Mesenteric fat pad (tissue), 1 donor: ENCODE measurements around the gene WHRN. TPM values are rescaled to one million over a fixed set of nuclear protein-coding genes. Genes with fewer than 3 reads are reported as not detected.

ENCODE experiments used
- DNase-seq: peaks from one replicate; pipeline ENCODE4 v3.0.0-alpha.2; 2020; ENCODE audit warnings: low spot score
- total RNA-seq: library from RNA; stranded (reverse); fragmentation: NEBNext Ultra II Directional; extraction: Animal tissue kit (Norgen Biotek cat#: 25700); gene quantifications from one replicate; pipeline ENCODE4 v1.2.1, GENCODE V29; 2021
- donor health status: DM: yes; HTN: yes; CAD: no.

The WHRN gene
- total RNA-seq, 1 donor from 2014 or later = 5.5 TPM

DNA sequence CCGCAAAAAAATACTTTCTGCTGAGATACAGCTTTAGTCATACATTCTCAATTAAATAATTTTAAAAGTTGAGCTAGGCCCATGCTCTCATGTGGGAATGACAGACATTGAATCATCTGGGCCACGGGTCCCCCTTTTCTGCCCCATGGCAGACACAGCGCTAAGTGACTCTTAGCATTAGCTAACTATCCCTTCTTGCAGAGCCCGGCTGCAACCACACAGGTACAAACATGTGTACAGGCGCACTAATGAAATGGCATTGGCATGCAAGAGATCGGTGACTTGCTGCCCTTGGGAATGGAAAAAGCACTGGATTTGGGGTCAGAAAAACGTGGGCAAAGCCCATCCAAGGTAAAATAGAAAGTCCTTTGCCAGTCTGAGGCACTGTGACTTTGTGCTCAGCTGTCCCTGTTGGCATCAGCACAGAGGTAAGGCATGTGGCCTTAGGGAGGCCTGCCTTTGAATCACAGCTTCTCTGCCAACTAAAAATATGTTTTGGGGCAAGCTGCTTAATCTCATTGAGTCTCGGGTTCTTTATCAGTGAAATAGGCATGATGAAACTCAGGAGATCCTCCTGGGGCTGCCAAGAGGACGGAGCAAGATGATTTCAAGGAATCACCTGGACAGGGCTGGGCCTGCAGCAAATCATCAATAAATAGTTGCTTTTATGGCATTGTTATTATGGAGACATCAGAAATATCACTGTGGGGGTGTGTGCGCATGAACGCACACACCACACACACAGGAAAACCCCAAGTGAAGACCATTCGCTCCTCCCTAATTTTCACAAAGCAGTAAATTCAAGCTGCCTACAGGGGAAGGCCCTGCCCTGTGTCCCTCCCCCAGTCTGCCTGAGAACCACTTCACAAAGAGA is 54.2 kb downstream of the WHRN start:
- DNase-seq = no peak

DNA sequence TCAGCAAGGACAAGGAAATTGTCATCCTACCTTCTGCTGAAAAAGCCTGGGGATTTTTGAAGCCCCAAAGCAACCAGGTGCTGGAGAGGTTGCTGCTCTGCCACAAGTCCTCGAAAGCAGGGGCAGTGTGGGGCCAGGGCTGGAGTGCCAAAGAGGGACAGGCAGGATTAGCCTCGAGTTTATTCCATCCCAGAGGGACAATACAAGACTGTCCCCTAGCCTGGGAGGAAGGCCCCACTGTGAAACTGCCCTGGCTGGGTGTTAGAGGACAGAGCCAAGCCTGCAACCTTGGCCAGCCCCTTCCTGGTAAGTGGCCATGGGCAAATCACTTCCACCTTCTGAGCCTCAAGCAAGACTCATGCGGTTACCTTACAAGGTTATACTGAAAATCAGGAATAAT is 55.1 kb downstream of the WHRN start:
- DNase-seq = no peak

GRCh38 chr9:114449236-114449635 is 56.0 kb downstream of the WHRN start:
- no peak for DNase-seq

DNA sequence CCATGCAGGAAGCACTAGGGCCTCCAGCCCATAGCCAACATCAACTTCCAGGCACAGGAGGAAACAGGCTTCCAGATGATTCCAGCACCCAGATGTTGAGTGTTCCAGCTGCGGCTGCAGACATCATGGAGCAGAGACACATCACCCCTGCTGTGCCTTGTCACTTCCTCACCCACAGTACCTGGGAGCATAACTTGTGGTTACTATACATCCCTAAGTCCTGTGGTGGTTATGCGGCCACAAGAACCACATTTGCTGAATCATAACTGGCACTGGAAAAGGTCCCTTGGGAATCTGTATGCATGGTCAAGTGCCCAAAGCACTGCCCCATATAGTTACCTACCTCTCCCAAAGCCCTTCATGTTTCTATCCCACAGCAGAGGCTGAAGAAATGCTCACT is 56.6 kb downstream of the WHRN start:
- DNase-seq = no peak

GRCh38 chr9:114446672-114447450 is 58.4 kb downstream of the WHRN start:
- no peak for DNase-seq

GRCh38 chr9:114446036-114446435 is 59.2 kb downstream of the WHRN start:
- no peak for DNase-seq

DNA sequence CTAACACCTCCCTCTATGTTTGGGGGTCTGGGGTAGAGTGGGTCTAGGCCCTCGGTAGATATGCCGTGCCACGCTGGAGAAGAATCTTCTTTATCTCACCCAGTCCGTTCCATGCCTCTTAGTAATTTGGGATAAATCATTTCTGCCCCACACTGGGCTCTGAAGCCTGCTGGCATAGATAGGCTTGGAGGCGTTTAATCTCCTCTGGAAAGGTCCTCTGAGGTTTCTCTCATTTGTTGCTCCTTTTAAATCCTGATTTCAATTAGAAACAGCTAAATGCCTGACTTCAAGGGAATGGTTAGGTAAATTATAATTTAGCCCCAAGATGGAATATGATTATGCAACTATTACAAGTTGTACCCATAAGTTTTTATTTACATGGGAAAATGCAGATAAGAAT is 59.7 kb downstream of the WHRN start:
- no peak for DNase-seq

- DNase-seq = no peak
Observed at GRCh38 chr9:114442022-114442421, 63.3 kb downstream of the WHRN start.

- DNase-seq = no peak
Observed at GRCh38 chr9:114437401-114437893, 67.8 kb downstream of the WHRN start.

GRCh38 chr9:114434878-114435311 is 70.4 kb downstream of the WHRN start:
- DNase-seq = peak; percentile 12

DNA sequence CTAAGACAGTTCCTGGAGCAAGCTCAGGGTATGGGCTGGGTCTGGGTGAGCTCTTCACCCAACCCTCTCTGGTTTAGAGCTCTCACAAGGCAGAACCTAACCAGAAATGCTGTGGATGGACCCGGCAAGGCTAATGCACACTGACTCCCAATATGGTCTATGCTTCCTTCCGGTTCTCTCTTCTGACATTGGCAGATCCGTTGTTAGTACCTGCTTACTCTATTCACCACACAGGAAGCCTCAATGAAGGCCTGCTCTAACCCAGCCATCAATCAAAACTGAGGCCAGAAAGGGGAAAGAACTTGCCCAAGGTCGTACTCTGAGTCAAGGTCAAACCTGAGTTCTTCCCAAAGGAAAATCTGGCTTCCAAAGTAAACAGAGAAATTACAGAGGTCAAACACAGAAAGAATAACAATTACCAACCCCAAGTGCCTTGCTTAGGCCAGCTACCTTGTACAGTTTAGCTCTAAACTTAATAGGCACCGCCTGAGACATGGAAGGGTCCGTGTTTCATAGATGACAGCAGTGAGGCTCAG is 71.5 kb downstream of the WHRN start:
- DNase-seq = no peak

GRCh38 chr9:114433086-114433485 is 72.2 kb downstream of the WHRN start:
- DNase-seq = peak; percentile 55

DNA sequence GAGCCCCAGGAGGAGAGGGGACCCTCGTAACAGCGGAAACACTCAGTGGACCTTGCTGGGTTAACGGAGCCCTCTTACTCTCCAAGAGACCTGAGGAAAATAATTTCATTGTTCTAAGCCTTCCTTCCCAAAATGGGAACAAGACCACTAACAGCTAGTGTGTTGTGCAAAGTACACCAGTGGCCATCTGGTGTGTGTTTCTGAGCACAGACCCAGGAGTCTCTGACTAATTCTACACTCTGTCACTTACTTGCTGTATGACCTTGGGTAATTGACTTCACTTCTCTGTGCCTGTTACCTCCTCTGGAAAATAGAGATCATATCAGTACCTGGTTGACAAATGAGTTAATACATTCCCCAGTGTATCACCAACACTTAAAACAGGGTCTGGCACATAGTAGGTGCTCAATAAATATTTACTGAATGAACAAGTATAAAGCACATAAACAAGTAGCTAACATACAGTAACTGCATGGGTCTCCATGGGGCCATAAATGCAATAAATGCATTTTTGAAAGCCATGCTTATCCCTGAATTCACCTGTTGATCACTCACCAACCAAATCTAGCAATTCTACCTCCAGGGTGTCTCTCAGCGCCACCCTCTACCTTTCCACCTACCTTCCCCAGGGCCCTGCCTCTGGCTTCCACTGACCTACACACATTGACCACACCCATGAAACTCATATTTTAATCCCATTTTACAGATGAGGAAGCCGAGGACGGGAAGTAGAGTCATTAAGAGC is 72.8 kb downstream of the WHRN start:
- no peak for DNase-seq

DNA sequence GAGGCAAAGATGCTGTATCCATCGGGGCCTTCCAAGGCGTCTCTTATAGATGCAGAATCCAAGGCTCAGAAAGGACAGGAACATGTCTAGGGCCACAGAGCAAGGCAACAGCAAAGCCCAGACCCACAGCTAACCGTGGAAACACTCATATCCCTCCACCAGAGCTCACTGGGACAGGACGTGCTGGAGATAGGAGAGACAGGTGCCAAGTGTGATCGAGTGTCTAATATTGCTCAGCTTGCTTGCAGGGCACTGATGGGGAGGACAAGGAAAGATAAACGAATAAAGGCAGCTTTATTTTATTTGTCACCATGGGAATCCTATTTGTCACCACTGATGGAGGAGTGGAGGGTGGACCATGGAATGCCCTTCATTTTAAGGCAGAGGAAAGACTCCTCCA is 73.5 kb downstream of the WHRN start:
- peak; percentile 41 for DNase-seq

DNA sequence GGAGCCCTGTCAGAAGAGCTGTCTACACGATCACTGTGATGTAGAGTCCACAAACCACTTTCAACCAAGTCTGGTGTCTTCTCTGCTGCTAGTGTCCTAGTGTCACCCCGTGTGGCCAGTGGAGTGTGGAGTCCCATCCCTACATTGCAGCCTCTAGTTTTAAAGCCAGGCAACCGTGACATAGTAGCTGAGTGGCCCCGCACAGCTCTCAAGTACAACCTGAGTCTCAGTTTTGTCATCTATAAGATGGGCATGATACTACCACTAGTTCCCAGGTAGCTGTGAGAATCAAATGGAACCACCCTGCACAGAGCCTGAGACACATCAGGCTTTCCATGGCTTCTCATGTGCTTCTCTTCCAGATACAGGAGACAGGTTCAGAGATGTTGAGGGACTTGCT is 74.3 kb downstream of the WHRN start:
- DNase-seq = no peak

GRCh38 chr9:114430457-114430856 is 74.8 kb downstream of the WHRN start:
- peak; percentile 55 for DNase-seq

DNA sequence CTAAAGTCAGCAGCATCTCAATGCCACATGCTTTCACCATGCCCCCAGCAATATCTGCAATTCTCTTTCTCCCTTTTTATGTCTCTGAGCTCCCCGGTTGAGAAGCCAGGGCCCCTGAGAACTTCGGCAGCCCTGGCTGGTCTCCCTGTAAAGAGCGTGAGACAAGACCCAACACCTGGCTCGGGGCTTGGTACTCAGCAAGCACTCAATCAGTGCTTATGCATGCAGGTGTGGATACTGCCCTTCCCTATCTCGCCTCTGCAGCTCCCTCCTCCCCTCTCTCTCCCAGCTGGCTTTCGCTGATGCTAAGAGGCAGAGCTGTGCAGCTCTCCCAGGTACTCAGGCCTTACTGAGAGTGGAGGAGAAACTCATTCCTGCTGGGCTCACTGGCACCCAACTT is 75.8 kb downstream of the WHRN start:
- no peak for DNase-seq

DNA sequence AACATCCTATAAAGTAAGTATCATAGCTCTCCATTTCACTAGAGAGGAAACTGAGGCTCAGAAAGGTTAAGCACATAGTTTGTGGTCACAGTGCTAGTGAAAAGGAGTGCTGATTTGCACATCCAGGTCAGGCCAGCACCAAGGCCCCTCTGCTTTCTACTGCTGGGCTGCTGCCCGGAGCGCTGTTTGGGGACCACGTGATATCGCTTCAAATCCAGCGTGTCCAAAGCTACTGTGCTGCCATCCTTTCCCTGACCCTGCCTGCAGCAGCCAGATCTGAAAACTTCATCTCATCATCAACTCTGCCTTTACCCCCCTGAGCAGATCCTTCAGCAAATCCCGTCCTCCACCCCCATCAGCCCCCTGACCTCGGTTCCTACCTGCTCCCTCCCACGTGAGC is 76.8 kb downstream of the WHRN start:
- no peak for DNase-seq

DNA sequence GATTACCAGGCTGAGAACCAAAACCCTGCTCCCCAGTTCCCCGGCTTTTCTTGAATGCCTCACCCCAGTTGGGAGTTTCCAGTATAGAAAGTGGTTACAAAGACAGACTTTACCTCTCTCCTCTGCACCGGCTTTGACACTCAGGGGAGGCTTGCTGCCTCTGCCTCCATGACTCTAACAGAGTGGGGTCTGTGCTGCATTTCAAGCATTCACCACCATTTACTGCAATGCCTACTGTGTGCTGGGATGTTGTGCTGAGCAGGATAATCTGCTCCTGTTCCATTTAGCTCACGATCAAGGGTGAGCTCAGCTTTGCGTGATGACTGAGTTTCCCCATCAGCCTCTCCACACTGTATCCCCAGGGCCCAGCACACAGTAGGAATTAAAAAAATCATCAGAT is 77.6 kb downstream of the WHRN start:
- DNase-seq = no peak

DNA sequence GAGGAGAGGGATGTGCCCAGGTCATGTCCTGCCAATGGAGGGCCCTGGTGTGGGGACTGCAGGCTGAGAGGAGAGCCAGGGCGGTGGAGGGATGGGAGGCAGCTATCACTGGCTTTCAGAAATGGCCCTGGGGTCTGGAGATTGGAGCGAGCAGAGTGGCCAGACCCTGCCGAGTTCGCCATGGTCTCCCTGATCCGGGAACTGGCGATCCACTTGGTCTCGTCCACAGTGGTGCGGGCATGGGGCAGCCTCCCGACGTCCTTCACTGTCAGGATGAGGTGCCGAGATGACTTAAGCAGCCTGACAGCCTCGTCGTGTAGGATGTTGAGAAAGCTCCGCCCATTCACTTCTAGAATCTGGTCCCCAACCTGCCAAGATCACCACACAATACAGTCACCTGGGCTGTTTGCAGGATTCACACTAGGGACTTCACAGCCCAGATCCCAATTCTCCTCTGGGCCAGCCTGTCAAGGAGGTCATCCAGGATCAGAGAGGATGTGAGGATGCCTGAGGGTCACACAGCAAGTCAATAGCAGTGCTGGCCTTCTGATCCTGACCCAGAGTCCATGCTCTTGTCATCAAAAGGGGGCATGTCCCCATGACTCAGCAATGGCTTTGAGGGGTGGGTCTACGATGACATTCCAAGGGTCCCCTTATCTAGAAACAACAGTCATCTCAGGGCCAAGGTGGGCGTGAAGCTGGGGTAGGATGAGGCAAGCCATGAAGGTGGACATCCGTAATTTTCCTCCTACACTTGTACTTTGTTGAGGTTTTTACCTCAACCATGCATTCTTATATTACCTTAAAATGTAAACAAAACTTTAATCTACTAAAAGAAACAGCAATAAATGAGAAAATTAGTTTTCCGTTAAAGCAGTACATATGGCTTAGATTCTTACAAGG is 79.0 kb downstream of the WHRN start:
- no peak for DNase-seq
